Measurements from ENCODE around the gene CFAP58.

DNA sequence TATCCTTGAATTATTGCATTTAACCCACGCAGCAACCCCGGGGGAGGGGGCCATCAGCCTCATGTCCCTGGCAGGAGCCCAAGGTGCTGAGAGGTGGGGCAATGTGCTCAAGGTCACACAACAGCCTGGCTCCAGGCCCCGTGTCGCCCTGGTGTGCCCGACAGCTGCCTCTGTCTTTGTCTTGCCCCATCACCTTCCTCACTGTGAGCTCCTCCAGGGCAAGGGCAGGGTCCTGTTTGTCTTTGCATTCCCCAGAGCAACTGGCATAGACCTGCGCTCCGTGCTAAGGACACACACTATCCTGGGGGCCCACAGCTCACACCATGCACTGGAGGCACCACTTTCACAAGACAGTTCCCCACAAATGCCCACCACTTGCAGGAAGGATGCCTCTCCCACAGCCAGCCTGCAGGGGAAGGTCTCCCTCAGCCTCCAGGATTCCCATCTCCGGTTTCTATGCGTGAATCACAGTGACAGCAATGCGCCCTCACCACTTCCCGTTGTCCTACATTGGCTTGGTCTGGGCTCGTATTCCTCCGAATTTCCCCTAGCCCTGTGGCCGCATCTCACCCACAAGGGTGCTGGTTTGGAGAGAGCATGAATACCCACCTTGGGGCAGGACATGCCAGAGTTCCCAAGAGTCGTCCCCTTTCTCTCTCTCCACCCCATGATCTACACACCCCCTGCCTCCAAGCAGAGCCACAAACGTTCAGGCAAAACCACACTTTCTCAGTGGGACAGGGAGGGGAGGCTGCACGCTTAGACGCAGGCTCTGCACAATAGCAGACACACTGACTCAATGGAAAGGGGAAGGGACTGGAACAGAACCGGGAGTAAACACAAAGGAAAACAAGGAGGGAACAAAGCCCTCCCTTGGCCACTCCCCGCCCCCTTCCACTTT is 25.6 kb upstream of the CFAP58 start:
- TF ChIP-seq, protein P1, sequence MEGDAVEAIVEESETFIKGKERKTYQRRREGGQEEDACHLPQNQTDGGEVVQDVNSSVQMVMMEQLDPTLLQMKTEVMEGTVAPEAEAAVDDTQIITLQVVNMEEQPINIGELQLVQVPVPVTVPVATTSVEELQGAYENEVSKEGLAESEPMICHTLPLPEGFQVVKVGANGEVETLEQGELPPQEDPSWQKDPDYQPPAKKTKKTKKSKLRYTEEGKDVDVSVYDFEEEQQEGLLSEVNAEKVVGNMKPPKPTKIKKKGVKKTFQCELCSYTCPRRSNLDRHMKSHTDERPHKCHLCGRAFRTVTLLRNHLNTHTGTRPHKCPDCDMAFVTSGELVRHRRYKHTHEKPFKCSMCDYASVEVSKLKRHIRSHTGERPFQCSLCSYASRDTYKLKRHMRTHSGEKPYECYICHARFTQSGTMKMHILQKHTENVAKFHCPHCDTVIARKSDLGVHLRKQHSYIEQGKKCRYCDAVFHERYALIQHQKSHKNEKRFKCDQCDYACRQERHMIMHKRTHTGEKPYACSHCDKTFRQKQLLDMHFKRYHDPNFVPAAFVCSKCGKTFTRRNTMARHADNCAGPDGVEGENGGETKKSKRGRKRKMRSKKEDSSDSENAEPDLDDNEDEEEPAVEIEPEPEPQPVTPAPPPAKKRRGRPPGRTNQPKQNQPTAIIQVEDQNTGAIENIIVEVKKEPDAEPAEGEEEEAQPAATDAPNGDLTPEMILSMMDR (conservative IDR thresholded peaks at IDR 0.05) = no peak
- TF ChIP-seq EZH2 (IDR thresholded peaks at IDR 0.05; ENCODE audit: low read depth) = no peak

All from PC-9 (cell line).